Measurements from ENCODE around the gene MMP20.

MMP20 gene

GRCh38 chr11:102590276-102591049 is 34.7 kb downstream of the MMP20 start:
- DNase-seq: no peak

GRCh38 chr11:102589047-102589459 is 36.1 kb downstream of the MMP20 start:
- no peak for DNase-seq

- DNase-seq: no peak
Observed at GRCh38 chr11:102587722-102588121, 37.4 kb downstream of the MMP20 start.

- DNase-seq: no peak
Observed at GRCh38 chr11:102583141-102583873, 41.8 kb downstream of the MMP20 start.

GRCh38 chr11:102582140-102582539 is 43.0 kb downstream of the MMP20 start:
- no peak for DNase-seq

GRCh38 chr11:102581066-102581465 is 44.1 kb downstream of the MMP20 start:
- no peak for DNase-seq

GRCh38 chr11:102580185-102580951 is 44.8 kb downstream of the MMP20 start:
- no peak for DNase-seq

GRCh38 chr11:102577723-102578122 is 47.4 kb downstream of the MMP20 start:
- DNase-seq: no peak

GRCh38 chr11:102577182-102577581 is 48.0 kb downstream of the MMP20 start:
- DNase-seq: no peak

- no peak for DNase-seq
Observed at GRCh38 chr11:102576350-102576749, 48.8 kb downstream of the MMP20 start.

- no peak for DNase-seq
Observed at GRCh38 chr11:102575012-102575411, 50.1 kb downstream of the MMP20 start.

- no peak for DNase-seq
Observed at GRCh38 chr11:102573851-102574250, 51.3 kb downstream of the MMP20 start.

- no peak for DNase-seq
Observed at GRCh38 chr11:102572554-102573220, 52.4 kb downstream of the MMP20 start.

- DNase-seq: no peak
Observed at GRCh38 chr11:102568851-102569250, 56.3 kb downstream of the MMP20 start.

- no peak for DNase-seq
Observed at GRCh38 chr11:102566112-102566511, 59.0 kb downstream of the MMP20 start.

- DNase-seq: no peak
Observed at GRCh38 chr11:102564110-102564509, 61.0 kb downstream of the MMP20 start.

- DNase-seq: no peak
Observed at GRCh38 chr11:102561636-102562035, 63.5 kb downstream of the MMP20 start.

- no peak for DNase-seq
Observed at GRCh38 chr11:102560555-102561011, 64.5 kb downstream of the MMP20 start.

- no peak for DNase-seq
Observed at GRCh38 chr11:102559839-102560238, 65.3 kb downstream of the MMP20 start.

- no peak for DNase-seq
Observed at GRCh38 chr11:102555091-102555490, 70.0 kb downstream of the MMP20 start.

GRCh38 chr11:102553835-102554282 is 71.3 kb downstream of the MMP20 start:
- DNase-seq: no peak

GRCh38 chr11:102552447-102553194 is 72.5 kb downstream of the MMP20 start:
- DNase-seq: no peak
